GM21381 (cell line): Measurements from ENCODE around the gene HOXA7.

Experiments
- ATAC-seq: cut with Tn5 transposase; IDR thresholded peaks from one replicate; pipeline ENCODE4 v1.9.1; 2021; ENCODE audit warnings: mild to moderate bottlenecking, moderate library complexity; ENCODE audit not compliant: unreplicated experiment

Gene HOXA7

DNA sequence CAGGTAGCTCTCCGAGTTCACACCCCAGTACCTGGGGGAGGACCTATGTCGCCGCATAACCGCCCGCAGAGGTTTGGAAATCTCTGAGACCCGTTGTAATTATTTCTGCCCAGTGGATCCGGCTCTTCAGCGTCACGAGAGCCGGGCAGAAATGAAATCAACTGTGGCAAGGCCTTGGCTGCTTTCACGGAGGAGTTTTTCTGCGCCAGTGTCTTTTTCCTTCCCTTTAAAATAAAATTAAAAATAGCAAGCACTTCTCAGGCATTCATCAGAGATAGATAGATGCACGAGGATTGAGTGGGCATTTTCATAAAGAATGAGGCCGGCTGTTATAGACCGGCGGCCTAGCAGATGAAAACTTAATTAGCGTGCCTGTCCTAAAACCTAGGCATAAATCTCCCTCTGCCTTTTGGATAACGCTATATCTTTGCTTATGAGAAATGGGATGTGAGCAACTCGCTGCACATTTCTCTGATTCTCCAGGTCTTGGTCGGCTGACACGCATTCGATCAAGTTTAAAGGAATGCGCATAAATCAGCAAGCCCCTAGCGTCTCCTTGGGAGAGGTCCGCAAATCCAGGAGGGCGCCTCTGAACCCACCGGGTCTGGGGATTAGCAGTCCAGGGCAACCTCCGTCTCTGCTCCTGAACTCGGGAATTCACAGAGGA lies 37.0 kb upstream of the HOXA7 start:
- no peak for ATAC-seq

DNA sequence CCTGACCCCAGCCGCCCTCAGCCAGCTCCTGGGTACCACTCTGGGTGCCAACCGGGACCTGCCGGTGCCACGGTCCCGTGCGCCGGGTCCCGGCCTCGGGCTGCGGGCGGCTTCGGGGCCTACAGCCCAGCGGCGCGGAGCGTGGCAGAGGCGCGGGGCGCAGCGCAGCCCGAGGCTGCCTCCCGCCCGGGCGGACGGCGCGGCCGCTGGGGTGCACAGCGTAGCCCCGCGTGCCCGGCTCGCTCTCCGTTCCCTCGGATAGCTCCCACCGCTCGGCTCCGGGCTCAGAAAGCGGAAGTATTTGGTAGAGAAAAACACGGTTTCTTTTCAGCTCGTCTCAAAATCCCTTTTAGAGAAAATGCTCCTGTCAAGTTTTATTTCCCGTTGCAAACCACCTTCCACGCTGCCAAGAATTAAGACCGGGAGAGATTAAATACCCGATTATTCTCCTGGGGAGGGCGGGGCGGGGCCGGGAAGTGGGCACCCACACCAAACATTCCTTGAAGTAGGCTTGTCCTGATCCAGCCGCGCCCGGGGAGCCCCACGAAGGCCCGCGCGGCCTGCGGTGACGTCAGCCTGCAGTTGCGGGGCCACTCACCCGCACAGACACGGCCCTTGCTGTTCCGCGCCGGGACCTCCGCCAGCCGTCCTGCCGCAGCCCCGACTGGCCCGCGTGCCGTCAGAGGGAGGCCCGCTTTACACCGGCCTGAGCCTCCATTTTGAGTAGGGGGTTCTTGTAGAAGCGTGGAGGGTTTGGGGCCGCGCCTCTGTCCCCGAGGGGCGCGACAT lies 36.3 kb upstream of the HOXA7 start:
- ATAC-seq = no peak

- no peak for ATAC-seq
Measured at GRCh38 chr7:27191833-27192545, 35.5 kb upstream of the HOXA7 start.

GRCh38 chr7:27191161-27191731 lies 34.8 kb upstream of the HOXA7 start:
- no peak for ATAC-seq

DNA sequence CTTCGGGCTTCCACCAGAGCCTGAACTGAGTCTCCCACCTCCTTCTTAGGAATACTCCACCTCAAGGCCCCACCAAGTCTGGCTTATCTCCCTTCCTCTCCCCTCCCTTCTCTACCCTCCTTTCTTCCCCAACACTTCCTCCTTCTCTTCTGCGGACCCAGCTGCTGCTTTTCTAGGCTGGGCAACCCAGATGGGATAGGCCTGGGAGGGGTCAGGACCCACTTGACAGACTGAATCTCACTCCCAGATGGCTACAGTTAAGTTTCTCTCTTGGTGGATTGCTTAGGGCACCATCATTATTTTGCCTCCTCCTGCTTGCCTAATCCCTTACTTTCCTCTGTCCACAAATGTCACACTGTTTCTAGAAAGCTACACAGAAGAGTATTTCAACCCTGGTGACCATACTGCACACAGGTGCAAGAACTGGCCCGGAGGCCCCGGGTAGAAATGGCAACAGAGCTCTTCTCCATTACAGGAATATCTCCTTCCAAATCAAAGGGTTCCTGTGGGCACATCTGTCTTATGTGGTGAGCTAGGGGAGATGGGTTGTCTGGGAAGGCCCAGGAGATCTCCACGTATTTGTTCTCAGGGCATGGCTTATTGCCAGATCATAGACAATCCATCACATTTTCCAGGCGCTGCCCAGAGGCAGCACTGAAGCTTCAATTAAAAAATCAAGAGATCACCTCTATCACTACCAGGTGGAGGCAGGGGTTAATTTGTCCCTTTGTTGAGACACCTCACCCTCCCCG lies 33.7 kb upstream of the HOXA7 start:
- ATAC-seq = no peak

GRCh38 chr7:27189295-27189996 lies 33.0 kb upstream of the HOXA7 start:
- ATAC-seq = no peak

- no peak for ATAC-seq
Measured at GRCh38 chr7:27188386-27189294, 32.2 kb upstream of the HOXA7 start.

DNA sequence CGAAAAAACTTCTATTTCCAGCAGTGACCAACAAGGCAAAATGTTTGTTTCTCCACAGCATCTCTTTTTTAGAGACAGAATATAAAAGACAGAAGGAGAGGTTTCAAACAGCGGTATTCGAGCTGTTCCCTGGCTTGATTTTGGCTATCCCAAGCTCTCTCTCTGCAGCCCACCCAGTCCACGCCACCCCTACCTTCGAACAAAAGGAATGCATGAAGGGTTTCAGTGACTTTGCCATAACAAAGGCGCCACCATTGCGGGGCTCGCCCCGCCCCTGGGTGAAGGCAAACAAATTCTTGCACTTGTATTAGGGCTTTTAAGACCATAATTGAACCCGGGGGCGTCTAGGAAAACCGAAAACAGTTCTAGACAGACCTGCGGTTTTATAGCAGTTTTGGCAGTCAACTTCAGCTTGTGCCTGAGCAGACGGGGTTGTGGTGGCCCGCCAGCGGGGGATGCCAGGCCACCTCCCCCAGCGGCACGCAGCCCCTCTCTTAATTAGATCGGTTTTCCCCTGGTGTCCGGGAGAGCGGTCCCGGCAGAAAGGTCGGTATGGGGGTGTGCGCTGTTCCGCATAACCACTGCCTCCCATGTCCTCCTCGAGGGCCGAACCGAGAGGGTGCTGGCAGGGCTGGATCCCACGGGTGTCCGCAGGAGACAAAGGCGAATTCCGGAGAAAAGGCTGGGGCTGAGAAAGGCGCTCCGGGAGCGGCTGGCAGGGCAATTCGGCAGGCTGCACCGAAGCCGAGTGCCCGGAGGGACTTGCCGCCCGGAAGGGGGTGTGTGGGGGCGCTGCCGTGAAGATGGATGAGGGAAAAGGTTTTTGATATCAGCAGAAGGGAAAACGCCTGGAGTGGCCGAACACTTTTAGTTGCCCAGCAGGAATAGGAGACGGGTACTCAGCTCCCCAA lies 31.3 kb upstream of the HOXA7 start:
- ATAC-seq = no peak

- ATAC-seq = no peak
Measured at GRCh38 chr7:27186668-27187474, 30.4 kb upstream of the HOXA7 start.

GRCh38 chr7:27185854-27186667 lies 29.6 kb upstream of the HOXA7 start:
- ATAC-seq = no peak

DNA sequence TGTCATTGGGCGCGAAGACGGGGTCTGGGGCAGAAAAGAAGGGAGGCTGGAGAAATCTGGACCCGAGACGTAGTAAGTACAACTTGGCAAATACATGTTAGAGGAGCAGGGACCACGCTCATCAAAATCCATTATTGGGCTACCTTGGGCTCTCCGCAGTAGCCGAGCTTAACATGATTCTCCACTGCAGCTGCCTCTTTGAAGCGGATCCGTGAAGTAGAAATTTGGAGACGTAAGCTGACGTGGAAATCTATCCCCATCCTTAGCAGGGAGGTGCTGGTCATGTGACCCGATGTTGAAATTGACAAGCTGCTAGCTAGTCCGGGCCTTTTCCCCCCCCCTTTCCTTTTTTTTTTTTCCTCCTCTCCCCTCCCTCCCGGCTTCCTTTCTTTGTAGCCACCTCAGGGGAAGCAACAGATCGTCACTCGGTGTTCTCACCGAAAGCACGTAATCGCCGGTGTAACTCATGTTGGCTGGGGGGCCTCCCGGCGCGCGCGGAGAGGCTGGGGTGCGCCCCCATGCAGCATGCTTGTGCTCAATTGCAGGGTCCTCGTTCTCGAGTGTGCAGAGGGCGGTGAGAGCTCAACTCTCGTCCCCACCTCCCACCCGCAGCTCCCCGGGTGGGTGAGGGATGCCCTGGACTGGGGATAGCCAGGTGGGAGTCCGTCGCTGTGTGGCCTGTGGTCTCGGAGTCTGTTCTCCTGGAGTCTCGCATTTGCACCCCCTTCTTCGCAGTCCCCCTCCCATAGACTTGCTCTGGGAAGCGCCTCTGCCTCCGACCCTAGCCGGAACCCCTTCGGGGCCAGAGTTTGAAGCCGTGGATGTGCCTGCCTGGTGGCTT lies 28.8 kb upstream of the HOXA7 start, which contains the start of gene HOXA11:
TSS of gene HOXA11 (minus strand) at position 220 of the 841 bp plus-strand sequence. CDS start at position 132, 88 bp downstream.
- no peak for ATAC-seq

DNA sequence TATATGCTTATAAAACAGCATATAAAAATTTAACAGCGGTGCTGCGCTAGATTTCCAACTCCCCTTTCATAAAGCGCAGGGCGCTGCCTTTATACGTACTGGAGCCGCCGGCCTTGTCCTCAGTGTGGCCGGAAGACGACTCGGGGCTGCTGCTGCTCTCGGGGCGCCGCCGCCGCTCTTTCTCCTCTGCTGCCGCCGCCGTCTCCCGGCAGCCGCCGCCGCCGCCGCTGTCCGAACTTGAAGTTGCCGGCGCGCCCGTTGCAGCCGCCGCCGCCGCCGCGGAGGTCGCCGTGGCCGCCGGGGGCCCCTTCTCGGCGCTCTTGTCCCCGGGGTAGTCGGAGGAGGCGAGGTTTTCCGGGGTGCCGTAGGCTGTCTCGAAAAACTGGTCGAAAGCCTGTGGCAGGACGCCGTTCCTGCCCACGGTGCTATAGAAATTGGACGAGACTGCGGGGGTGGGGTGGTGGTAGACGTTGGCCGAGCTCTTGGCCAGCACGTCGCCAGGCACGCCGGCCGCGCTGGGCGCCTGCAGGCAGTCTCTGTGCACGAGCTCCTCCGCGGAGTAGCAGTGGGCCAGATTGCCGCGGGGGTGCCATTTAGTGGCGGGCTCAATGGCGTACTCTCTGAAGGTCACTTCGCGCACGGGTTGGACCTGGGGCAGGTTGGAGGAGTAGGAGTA lies 28.0 kb upstream of the HOXA7 start:
- no peak for ATAC-seq

DNA sequence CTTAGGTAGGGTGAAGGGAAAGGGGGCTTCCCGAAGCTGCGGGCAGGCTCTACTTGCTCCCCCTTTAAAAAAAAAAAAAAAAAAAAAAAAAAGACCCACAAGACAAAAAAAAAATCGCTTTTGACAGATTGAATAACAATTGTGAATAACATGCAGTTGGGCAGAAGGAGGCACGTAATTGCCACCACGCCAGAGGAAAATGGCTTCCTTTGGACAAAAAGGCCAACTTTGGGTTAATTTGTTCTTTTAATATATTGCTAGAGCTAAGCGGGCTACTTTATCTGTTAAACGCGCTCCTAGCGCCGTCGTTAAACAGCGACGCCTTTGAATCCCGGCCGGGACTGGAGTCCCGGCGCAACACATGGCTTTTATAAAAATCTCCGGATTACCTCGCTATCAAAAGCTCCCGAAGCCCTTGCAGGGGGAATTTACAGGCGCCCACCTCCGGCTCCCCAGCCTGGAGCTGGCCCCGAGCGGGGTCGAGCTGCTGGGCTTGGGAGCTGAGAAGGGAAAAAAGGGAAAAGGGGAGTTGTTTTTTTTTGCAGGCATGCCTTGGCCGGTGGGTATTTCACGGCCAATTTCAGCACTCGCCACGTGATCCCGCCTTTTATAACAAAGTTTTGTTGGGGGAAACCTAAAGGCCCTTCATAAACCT lies 27.3 kb upstream of the HOXA7 start:
- ATAC-seq = no peak
